NK-92 (cell line): ENCODE measurements around the gene PCDHA5.

Experiments used
- DNase-seq: peaks from one replicate; lab custom pipeline; 2025; ENCODE audit not compliant: unreplicated experiment; lab: John Stamatoyannopoulos, UW

The PCDHA5 gene

GRCh38 chr5:140857987-140858240 lies 36.5 kb downstream of the PCDHA5 start:
- no peak for DNase-seq

- DNase-seq, result no peak
These were observed 41.3 kb downstream of the PCDHA5 start for GRCh38 chr5:140862441-140863295.

- no peak for DNase-seq
These were observed 47.5 kb downstream of the PCDHA5 start, which contains the start of gene PCDHA11 for GRCh38 chr5:140868721-140869554. Gene PCDHA11 (plus strand): TSS chr5:140868957. CDS start chr5:140869104, 147 bp downstream.

GRCh38 chr5:140869555-140869886 lies 48.1 kb downstream of the PCDHA5 start:
- DNase-seq, result no peak

- DNase-seq, result no peak
These were observed 49.1 kb downstream of the PCDHA5 start for GRCh38 chr5:140870221-140871201.
